ENCODE data around the gene SLC9A7.

Gene SLC9A7

DNA sequence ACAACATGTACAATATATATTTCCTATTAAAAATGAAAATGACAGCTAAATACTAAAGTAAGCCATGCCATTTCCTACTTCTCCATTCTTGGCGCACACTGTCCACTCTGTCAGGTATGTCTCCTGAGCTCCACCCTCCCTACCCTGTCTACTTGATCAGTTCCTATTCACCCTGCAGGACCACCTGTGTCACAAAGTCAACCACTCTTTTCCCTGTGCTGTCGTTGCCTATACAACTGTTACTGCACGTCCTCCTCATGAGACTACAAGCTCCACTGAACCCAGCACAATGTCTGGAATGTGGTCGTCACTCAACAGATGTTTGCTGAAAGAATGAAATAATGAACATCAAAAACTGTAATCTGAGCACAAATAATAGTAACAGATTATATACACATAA, 54.9 kb downstream of the SLC9A7 start:
- no peak for DNase-seq (ENCODE audit: low read depth)

DNA sequence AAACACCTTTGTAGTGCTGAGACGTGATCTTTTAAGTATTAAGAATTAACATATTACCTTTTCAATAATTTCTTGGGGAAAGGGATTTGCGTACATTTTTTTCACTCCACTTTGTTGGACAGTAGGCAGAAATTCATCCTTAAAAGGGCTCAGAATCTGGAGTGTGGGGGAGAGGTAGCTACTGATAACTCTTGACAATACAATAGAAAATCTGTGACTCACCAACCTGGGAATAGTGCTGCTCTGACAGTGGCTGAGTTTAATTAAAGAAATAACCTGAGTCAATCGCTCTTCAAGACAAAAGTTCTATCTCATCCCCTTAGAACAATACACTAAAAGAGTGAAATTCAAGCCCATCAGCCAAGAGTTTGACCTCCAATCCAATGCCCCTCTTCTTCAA, 60.2 kb downstream of the SLC9A7 start:
- DNase-seq (ENCODE audit: low read depth), result no peak

DNA sequence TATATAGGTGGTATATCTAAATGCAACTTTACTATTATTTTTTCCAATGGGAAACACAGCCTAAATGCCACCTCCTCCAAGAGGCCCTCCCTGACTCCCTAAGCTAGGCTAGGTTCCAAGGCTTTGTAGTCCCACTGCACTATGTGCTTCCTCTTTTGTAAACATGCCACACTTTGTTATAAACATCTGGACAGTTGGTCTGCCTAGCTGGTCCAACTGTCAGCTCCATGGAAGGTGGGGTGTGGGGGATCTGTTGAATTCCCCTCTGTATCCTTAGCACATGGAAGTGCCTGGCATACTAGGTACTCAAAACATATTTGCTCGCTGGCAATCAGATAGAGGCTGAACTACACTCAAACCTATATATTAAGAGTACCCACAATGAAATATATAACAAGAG, 63.4 kb downstream of the SLC9A7 start:
- DNase-seq (ENCODE audit: low read depth), result no peak

DNA sequence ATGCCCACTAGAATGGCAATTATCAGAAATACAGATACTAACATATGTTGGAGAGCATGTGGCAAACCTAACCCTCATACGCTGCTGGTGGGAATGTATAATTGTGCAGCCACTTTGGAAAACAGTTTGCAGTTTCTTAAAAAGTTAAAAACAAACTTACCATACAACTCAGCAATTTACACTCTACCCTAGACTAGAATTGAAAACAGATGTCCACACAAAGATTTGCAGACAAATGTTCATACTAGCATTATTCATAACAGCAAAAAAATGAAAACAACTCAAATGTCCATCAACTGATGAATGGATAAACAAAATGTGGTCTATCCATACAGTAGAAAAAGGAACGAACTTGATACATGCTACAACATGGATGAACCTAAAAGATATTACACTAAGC, 64.4 kb downstream of the SLC9A7 start:
- DNase-seq (ENCODE audit: low read depth), result no peak

DNA sequence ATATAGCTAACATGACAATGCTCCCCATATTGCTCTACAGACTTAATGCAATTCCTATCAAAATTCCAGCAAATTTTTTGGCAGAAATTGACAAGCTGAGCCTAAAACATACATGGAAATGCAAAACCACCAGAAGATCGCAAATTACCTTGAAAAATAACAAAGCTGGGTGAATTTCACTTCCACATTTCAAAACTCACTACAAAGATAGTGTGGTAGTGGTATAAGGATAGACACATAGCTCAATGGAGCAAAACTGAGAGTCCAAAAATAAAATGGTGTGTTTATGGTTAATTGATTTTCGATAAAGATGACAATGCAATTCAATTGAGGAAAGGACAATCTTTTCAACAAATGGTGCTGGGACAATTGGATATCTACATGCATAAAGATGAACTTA, 65.8 kb downstream of the SLC9A7 start:
- DNase-seq (ENCODE audit: low read depth), result no peak

GRCh38 chrX:46690818-46691217, 68.1 kb downstream of the SLC9A7 start:
- no peak for DNase-seq (ENCODE audit: low read depth)

GRCh38 chrX:46687619-46688018, 71.3 kb downstream of the SLC9A7 start:
- no peak for DNase-seq (ENCODE audit: low read depth)

- DNase-seq (ENCODE audit: low read depth), result peak; percentile 17
Observed at GRCh38 chrX:46686003-46686645, 72.8 kb downstream of the SLC9A7 start.

DNA sequence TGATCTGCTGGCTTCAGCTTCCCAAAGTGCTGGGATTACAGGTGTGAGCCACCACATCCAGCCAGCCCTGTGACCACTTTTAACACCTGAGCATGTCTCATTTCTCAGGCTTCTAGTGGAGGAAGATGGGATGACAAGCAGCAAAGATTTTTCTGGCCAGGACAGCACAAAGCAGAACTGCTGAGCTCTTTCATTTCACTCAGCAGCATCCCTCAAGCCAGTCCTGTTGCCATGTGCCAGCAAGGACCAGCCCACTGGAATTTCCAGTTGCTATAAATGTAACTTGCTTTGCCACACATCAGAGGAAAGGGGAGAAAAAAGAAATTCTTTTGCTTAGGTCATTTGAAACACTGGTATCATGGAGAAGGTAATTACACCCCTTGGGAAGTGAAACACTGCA, 75.9 kb downstream of the SLC9A7 start:
- DNase-seq (ENCODE audit: low read depth), result no peak

GRCh38 chrX:46681849-46682248, 77.1 kb downstream of the SLC9A7 start:
- DNase-seq (ENCODE audit: low read depth), result no peak

DNA sequence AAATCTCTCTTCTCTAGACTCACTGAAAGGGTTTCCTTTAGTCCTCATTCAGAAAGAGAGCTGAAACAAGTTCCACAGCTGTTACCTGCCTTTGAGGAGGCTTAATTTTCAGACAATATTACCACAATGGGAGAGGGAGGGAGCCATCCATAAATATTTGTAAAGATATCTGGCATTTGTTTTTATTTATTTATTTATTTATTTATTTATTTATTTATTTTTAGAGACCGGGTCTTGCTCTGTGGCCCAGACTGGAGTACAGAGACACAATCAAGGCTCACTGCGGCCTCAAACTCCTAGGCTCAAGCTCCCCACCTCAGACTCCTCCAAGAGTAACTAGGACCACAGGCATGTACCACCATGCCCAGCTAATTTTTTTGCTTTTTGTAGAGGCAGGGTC, 80.7 kb downstream of the SLC9A7 start:
- DNase-seq (ENCODE audit: low read depth), result no peak

- no peak for DNase-seq (ENCODE audit: low read depth)
Observed at GRCh38 chrX:46676399-46677356, 82.2 kb downstream of the SLC9A7 start.

DNA sequence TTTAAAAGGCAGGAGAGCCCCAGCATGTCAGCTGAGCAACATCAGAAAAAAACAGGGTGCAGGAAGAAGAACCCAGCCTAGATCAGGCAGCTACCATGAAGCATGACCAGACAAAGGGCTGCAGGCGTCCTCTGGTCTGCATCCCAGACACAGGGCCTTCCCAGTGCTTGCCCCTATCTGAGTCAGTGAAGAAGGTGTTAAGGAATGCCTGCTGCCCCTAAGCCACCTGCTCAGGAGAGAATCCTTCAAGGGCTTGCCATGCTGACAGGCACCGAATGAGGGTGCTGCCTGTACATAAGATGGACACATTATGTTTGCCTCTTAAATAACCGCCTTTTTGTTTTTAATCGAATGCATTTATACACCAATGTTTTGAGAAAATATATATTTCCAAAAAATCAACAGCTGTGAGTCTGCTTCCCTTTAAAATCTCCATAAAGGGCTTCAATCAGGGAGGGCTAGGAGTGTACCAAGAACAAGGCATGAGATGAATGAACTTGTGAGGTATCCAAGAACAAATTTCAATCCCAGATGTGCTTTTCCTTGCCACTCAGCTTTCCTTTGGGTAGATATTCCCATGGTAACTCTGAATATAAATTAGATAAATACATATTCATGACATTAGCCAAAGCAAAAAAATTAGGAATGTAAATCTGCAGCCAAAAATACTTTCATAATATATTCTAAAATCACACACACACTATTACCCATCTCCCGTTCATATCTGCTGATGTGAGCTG, 85.1 kb downstream of the SLC9A7 start:
- no peak for DNase-seq (ENCODE audit: low read depth)

GRCh38 chrX:46670316-46670715, 88.6 kb downstream of the SLC9A7 start:
- no peak for DNase-seq (ENCODE audit: low read depth)

DNA sequence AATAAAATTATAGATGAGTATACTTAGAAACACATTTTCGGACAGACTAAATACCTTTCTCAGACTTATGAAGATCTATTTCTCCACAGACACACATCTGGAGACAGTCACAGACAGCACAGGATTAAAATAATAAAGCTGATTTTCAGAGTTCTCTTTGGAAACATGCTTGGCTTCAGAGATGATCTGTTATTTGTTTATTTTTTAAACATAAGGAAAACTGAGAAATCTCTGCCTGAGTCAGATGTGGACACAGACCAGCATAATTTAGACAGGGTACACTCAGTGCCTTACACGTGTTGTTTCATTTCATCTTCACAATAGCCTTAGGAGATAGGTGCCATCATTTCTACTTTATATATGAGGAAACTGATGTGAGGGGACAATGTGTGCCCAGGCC, 92.1 kb downstream of the SLC9A7 start:
- no peak for DNase-seq (ENCODE audit: low read depth)

DNA sequence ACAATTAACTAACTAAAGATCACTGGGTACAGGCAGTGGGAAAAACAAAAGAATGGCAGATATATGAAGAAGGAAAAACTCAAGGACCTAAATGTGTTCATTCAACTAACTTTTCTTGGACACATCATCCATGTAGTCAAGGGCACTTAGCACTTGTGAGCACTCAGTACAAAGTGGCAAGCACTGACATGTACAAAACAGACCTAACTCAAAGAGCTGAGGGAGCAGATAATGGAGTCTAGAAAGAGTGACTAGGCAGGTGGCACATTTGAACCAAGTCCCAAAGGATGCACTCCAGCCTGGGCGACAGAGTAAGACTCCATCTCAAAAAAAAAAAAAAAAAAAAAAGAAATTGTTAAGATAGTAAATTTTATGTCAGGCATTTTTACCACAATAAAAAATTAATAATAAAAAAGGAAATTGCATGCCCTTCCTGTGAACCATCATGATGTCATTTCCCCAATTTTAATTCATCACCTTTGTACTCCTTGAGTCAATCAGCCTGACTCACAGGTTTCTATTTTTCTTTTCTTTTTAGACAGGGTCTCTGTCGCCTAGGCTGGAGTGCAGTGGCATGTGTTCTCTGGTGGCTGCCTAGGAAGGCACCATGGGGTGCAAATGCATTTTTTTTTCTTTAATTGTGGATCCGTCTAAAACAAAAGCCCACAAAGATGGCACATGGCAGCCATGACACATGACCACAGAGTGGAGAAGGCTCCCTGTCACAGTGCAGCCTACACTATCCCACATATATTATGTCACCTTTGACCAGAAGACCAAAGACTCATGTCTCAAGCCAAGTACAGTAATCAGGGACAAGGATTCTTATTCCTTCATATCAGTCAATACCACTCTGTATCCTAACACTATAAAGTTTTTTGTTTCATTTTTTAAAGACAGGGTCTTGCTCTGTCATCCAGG, 93.4 kb downstream of the SLC9A7 start:
- no peak for DNase-seq (ENCODE audit: low read depth)

- no peak for DNase-seq (ENCODE audit: low read depth)
Observed at GRCh38 chrX:46662188-46662958, 96.5 kb downstream of the SLC9A7 start.

GRCh38 chrX:46653482-46653881, 105.4 kb downstream of the SLC9A7 start:
- DNase-seq (ENCODE audit: low read depth), result no peak

DNA sequence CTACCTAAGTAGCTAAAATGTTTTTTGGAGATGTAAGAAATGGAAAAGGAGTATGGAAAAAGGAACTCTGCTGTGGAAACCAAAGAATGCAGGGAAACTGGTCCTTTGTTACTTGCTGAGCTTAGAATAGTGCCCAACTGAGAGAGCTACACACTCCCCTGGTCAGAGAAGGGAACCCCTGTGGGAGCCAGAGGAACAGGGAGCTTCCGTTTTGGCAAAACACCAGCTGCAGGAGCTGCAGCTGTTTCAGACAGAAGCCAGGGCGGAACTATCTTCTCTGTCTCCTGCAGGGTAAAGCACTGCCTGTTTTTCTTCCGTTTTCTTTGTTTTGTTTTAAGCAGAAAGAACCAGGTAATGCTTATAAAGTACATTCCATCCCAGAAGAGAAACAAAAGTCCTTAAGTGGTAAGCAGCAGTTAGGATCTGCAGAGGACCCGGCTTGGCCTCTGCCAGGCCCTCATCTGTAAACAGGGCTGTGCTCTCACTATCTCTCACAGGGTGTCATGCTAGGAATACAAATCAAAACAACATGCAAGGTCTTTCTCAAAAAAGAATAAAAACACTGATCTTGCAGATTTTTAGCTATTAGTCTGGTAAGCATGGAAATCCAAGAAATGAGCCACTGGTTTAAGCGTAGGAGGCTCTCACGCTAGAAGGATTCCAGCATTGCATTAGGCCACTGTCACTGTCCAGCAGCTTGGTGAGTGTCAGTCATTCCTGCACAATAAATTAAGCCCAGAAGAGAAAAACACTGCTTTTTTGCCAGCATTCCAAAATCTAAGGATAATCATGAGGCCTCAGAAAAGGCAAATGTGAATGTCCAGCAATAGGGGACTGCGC, 109.3 kb downstream of the SLC9A7 start:
- no peak for DNase-seq (ENCODE audit: low read depth)

DNA sequence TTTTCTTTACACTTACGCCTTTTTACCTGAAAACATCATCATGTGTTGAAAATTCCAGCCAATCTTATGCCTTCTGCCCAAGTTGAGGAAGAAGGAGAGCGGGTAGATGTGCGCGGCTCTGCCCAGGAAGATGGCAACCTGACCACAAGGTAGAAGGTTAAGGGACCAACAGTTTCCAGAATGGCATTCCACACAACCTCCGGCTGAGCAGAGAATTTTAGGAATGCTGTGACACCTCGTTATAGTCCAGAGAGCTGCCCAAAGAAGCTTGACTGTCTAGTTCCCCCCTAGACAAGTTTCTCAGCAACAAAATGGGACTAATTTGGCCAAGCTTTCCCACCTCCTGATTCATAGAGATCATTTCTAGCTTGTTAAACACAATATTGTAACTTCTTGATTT, 110.3 kb downstream of the SLC9A7 start:
- no peak for DNase-seq (ENCODE audit: low read depth)
